SJSA1 (cell line): ENCODE results near the gene NRCAM. TPM values are rescaled to one million over a fixed set of nuclear protein-coding genes. Genes with fewer than 3 reads are reported as not detected.

Experiments used
- DNase-seq, 2 experiments: peaks; one replicate each; pipeline ENCODE4 v3.0.0-alpha.2; 2015 to 2020; ENCODE audit warnings: low spot score in 2 of 2, low read depth in 1 of 2
- H3K27ac ChIP-seq: fragments of 250-450 bp; sonication (Bioruptor Pico); 2 replicates; pipeline ENCODE4 v1.5.1; 2020; ENCODE audit warnings: mild to moderate bottlenecking, moderate library complexity
- H3K27me3 ChIP-seq: fragments of 250-450 bp; sonication (Bioruptor Pico); replicated peaks from 2 replicates; pipeline ENCODE4 v1.5.1; 2020; ENCODE audit warnings: mild to moderate bottlenecking, moderate library complexity
- H3K36me3 ChIP-seq: fragments of 250-450 bp; sonication (Bioruptor Pico); 2 replicates; pipeline ENCODE4 v1.5.1; 2020; ENCODE audit warnings: mild to moderate bottlenecking
- H3K4me1 ChIP-seq: fragments of 250-450 bp; sonication (Bioruptor Pico); replicated peaks from 2 replicates; pipeline ENCODE4 v1.6.1; 2021; ENCODE audit warnings: mild to moderate bottlenecking
- H3K4me3 ChIP-seq: fragments of 250-450 bp; sonication (Bioruptor Pico); 2 replicates; pipeline ENCODE4 v1.5.1; 2020; ENCODE audit warnings: mild to moderate bottlenecking
- H3K9me3 ChIP-seq: fragments of 250-450 bp; sonication (Bioruptor Pico); replicated peaks from 2 replicates; pipeline ENCODE4 v1.5.1; 2020; ENCODE audit warnings: mild to moderate bottlenecking
- total RNA-seq: library from RNA; depleted of rRNA; stranded (reverse); fragments of >200 nt; shearing (Covaris generic); gene quantifications from 2 replicates; pipeline ENCODE4 v1.2.3, GENCODE V29; 2014

NRCAM gene
- total RNA-seq, 1 experiment from 2014 or later = not detected

DNA sequence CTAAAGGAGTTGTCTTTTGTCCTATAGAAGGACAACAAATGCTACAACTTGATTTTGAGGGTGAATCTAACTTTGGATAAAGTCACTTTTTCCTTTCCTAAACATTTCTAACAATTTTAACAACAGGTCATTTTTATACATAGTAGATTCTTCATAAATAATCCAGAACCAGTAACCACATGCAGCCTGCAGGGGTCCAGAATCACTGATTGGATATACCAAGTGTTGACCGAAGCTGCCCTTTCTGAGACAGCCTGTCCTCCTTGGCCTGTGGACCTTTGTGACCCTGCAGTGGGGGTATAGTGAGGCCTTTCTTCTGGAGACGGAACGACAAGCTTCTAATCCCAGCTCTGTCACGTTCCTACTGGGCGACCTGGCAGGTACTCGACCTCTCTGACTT lies 291.3 kb downstream of the NRCAM start:
- Histone ChIP-seq H3K27me3 (no peaks in the 10 kb centered on the region; the same call in none of the 2 replicates), H3K36me3 (no peaks in the 10 kb centered on the region), H3K27ac (no peak overlapping the region), H3K4me1 (no peaks in the 10 kb centered on the region), H3K9me3 (no peaks in the 10 kb centered on the region), H3K4me3 (no peak overlapping the region)
- DNase-seq = no peak

- H3K36me3 ChIP-seq = no peaks in the 10 kb centered on the region
- no peak overlapping the region for H3K4me3 ChIP-seq
Observed at GRCh38 chr7:108164342-108164741, 291.9 kb downstream of the NRCAM start.

GRCh38 chr7:108158776-108159175 lies 297.5 kb downstream of the NRCAM start:
- H3K4me1 ChIP-seq = no peaks in the 10 kb centered on the region
- no peaks in the 10 kb centered on the region for H3K9me3 ChIP-seq
- peaks cover 3% of the 10 kb centered on the region for H3K27me3 ChIP-seq
- H3K4me3 ChIP-seq = no peak overlapping the region
- no peaks in the 10 kb centered on the region for H3K36me3 ChIP-seq
- no peak overlapping the region for H3K27ac ChIP-seq
- no peak for DNase-seq

More at GRCh38 chr7:108164342-108164741, 291.9 kb downstream of the NRCAM start:
- DNase-seq = no peak
- H3K4me1 ChIP-seq = no peaks in the 10 kb centered on the region
- H3K27me3 ChIP-seq = no peaks in the 10 kb centered on the region; the same call in none of the 2 replicates
- no peak overlapping the region for H3K27ac ChIP-seq
- H3K9me3 ChIP-seq = no peaks in the 10 kb centered on the region

GRCh38 chr7:108157606-108158335 lies 298.5 kb downstream of the NRCAM start:
- H3K27me3 ChIP-seq = peaks cover 3% of the 10 kb centered on the region
- H3K36me3 ChIP-seq = no peaks in the 10 kb centered on the region
- no peaks in the 10 kb centered on the region for H3K9me3 ChIP-seq
- no peak overlapping the region for H3K4me3 ChIP-seq
- no peak for DNase-seq
- no peak overlapping the region for H3K27ac ChIP-seq
- no peaks in the 10 kb centered on the region for H3K4me1 ChIP-seq

GRCh38 chr7:108156897-108157605 lies 299.2 kb downstream of the NRCAM start:
- H3K27ac ChIP-seq = no peak overlapping the region
- H3K4me1 ChIP-seq = no peaks in the 10 kb centered on the region
- DNase-seq = no peak
- no peaks in the 10 kb centered on the region for H3K36me3 ChIP-seq
- H3K9me3 ChIP-seq = no peaks in the 10 kb centered on the region
- H3K4me3 ChIP-seq = no peak overlapping the region
- H3K27me3 ChIP-seq = peaks cover 3% of the 10 kb centered on the region

DNA sequence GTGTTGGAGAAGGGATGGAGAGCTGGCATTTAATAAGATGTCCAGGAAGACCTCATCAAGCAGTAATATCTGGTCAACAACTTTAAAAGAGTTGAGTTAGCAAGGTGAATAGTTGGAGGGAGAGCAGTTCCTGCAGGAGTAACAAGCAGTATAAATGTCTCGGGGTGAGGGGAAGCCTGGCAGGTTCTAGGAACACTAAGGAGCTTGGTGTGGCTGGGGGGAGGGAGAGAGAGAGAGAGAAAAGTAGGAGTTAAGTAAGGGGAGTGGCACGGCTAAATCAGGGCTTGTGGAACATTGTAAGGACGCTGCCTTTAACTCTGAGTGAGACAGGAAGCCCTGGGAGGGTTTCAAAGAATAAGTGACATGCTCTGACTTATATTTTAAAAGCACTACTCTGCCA lies 304.0 kb downstream of the NRCAM start:
- H3K27ac ChIP-seq = no peak overlapping the region
- H3K4me1 ChIP-seq = no peaks in the 10 kb centered on the region
- no peak overlapping the region for H3K4me3 ChIP-seq
- H3K9me3 ChIP-seq = no peaks in the 10 kb centered on the region
- peaks cover 4% of the 10 kb centered on the region for H3K27me3 ChIP-seq
- no peak for DNase-seq
- no peaks in the 10 kb centered on the region for H3K36me3 ChIP-seq

- Histone ChIP-seq H3K4me3 (no peak overlapping the region), H3K36me3 (no peaks in the 10 kb centered on the region), H3K4me1 (no peaks in the 10 kb centered on the region; the same call in 1 of the 2 replicates), H3K27me3 (peaks cover 4% of the 10 kb centered on the region), H3K27ac (no peak overlapping the region), H3K9me3 (no peaks in the 10 kb centered on the region)
- DNase-seq = no peak
Observed at GRCh38 chr7:108149908-108150307, 306.3 kb downstream of the NRCAM start.

GRCh38 chr7:108149119-108149518 lies 307.1 kb downstream of the NRCAM start:
- Histone ChIP-seq H3K27me3 (peaks cover 4% of the 10 kb centered on the region), H3K4me1 (no peaks in the 10 kb centered on the region; the same call in 1 of the 2 replicates), H3K4me3 (no peak overlapping the region), H3K9me3 (no peaks in the 10 kb centered on the region), H3K27ac (no peak overlapping the region), H3K36me3 (no peaks in the 10 kb centered on the region)
- no peak for DNase-seq

- no peaks in the 10 kb centered on the region; the same call in 1 of the 2 replicates for H3K4me1 ChIP-seq
- H3K36me3 ChIP-seq = no peaks in the 10 kb centered on the region
- no peak for DNase-seq
- no peaks in the 10 kb centered on the region for H3K9me3 ChIP-seq
- peaks cover 4% of the 10 kb centered on the region for H3K27me3 ChIP-seq
- no peak overlapping the region for H3K4me3 ChIP-seq
- no peak overlapping the region for H3K27ac ChIP-seq
Observed at GRCh38 chr7:108147031-108147563, 309.1 kb downstream of the NRCAM start.

DNA sequence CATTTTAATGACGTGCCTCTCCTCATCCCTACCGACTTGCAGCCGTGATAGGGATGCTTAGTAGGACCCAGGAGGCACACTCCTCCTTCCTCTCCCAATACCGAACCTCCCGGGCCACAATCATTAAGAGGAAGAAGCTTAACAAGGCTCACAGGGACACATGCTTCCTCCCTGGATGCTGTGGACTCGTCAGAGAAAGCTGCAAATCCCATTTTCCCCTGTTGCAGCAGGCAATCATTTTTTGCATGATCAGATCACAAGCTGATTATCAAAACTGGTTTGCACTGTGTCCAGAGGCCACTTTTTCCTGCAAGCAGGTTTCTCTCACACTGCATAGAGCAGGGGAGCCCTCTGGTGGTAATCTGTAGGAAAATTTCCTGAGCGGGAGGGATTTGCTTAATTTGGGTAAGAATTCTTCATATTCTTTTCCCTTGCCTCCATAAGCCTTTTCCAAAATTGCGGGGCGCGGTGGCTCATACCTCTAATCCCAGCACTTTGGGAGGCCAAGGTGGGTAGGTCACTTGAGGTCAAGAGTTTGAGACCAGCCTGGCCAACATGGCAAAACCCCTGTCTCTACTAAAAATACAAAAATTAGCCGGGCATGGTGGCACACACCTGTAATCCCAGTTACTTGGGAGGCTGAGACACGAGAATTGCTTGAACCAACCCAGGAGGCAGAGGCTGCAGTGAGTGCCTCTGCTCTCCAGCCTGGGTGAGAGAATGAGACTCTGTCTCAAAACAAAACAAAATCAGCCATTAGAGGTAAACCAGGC lies 310.0 kb downstream of the NRCAM start:
- Histone ChIP-seq H3K4me3 (no peak overlapping the region), H3K27ac (no peak overlapping the region)

GRCh38 chr7:108145401-108145800 lies 310.8 kb downstream of the NRCAM start:
- DNase-seq = no peak
- Histone ChIP-seq H3K36me3 (no peaks in the 10 kb centered on the region), H3K4me3 (no peak overlapping the region), H3K9me3 (no peaks in the 10 kb centered on the region), H3K4me1 (peaks cover 8% of the 10 kb centered on the region), H3K27ac (no peak overlapping the region), H3K27me3 (peaks cover 4% of the 10 kb centered on the region)

More for the DNA sequence above, 310.0 kb downstream of the NRCAM start:
- no peaks in the 10 kb centered on the region for H3K36me3 ChIP-seq
- H3K4me1 ChIP-seq = no peaks in the 10 kb centered on the region; the same call in 1 of the 2 replicates
- peak; percentile 68 to 74 for DNase-seq
- no peaks in the 10 kb centered on the region for H3K9me3 ChIP-seq
- H3K27me3 ChIP-seq = peaks cover 4% of the 10 kb centered on the region

DNA sequence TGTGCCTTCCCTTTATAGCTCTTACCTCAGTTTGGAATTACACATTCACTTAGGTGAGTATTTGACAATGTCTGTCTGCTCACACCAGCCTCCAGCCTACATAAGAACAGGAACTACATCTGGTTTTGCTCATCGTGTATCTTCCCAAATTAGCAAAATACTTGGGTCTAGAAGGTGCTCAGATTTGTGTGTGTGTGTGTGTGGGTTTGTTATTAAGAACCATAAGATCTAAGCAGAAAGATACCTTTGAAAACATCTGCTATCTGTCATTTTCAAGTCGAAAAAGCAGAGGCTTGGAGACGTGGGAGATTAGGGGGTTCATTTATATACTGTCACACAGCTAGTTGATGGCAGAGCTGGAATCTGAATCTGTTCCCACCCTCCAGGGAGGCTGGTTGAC lies 311.3 kb downstream of the NRCAM start:
- Histone ChIP-seq H3K4me3 (no peak overlapping the region), H3K4me1 (peaks cover 13% of the 10 kb centered on the region), H3K27me3 (peaks cover 4% of the 10 kb centered on the region), H3K36me3 (no peaks in the 10 kb centered on the region), H3K9me3 (no peaks in the 10 kb centered on the region), H3K27ac (no peak overlapping the region)
- no peak for DNase-seq

DNA sequence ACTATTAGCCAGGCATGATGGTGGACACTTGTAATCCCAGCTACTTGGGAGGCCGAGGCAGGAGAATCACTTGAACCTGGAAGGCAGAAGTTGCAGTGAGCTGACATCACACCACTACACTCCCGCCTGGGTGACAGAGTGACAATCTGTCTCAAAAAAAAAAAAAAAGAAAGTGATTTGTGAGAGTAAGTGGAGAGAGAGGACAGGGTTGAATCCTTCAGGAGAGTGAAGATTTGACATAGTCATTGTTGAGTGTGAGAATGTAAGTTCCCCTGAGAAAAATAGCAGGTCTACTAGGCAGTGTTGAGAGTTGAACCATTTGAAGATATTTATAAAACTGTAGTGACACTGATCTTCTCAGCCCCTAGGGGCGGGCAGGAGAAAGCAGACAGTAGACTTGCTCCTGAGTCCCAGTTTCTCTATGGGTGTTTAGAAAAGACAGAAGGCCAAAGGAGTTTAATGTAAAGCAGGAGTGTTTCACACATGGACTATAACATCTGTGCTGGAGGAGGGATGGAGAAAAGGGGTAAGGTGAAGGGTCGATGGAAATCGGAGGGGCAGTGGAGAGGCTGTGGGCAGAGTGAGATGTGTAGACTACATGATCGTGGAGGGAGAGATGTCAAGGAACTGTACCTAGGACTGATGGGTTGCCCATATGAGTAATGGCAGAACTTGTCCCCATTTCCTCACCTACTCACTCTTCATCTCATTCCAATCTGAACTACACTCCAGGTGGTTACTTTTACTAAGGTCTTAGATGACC lies 312.4 kb downstream of the NRCAM start:
- Histone ChIP-seq H3K27me3 (peaks cover 2% of the 10 kb centered on the region; the same call in 1 of the 2 replicates), H3K27ac (no peak overlapping the region), H3K4me1 (peaks cover 23% of the 10 kb centered on the region), H3K4me3 (no peak overlapping the region), H3K36me3 (no peaks in the 10 kb centered on the region), H3K9me3 (no peaks in the 10 kb centered on the region)
- no peak for DNase-seq
